ENCODE measurements around the gene ZIC2. TPM values are rescaled to one million over a fixed set of nuclear protein-coding genes. Genes with fewer than 3 reads are reported as not detected.

ZIC2 gene
- total RNA-seq, 2 experiments from 2014 or later: not detected

DNA sequence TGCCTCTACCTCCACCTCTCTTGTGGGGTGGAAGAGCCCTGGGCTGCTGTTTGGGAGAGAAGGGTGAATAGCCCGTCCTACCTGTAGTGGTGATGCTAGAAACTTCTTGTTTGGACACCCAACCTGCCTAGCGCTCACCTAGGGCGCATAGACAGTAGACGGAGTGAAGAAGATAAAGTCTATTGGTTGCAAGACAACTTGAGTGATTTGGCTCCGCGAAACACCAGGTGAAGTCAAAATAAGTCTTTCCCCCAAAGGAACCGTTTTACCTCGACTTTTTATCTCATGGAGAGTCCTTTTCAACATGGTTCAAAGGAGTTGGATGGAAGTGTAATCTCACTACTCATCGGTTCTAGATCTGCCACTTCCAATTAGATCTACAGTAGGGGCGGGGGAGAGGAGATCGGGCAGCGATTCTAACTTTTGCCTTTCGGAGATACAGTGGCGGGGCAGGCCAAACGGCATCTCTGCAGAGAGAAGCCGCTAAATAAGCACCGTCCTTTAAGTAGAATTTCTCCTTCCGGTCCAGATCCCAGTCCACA lies 9.3 kb upstream of the ZIC2 start:
- Mint-ChIP-seq H3K4me3 (peak overlapping the region; percentile 32), H3K27ac (peak overlapping the region; percentile 4), H3K36me3 (ENCODE audit: low read depth) (peaks cover 11% of the 10 kb centered on the region), H3K4me1 (peaks cover 14% of the 10 kb centered on the region), H3K9me3 (peaks cover 4% of the 10 kb centered on the region), H3K27me3 (peaks cover 76% of the 10 kb centered on the region)
- no peak for DNase-seq
- POLR2A ChIA-PET: no interaction called here
- CTCF ChIA-PET: no interaction called here

DNA sequence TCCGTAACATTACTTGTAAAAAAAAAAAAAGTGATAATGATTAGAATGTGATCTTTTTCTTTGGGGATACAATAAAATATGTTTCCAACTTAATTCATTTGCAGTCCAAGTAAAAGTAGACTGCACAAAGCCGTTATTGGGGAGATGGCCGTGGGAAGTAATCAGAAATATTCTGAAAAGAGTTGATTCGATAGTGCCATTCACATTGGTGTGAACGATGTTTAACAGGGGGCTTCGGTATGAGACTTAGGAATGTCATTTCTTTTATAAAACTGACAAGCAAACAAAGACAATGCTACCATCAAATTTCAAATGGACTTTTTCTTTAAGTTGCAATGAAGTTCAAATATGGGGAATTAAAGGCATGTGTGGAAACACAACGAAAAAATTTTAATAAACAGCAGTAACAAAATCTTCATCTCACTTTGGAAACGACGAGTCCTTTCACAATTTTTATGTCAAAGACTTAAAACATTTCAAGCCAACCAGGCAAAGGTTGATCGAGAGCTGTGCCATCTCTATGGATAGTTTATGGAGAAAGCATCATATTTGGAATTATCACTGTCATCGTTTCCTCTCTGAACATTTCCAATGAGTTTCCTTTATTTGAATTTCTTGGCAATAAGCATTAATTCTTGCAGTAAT lies 8.3 kb upstream of the ZIC2 start:
- Mint-ChIP-seq H3K27me3 (peaks cover 79% of the 10 kb centered on the region), H3K36me3 (ENCODE audit: low read depth) (peaks cover 6% of the 10 kb centered on the region), H3K4me3 (no peak overlapping the region), H3K27ac (peak overlapping the region; percentile 14), H3K9me3 (peaks cover 4% of the 10 kb centered on the region), H3K4me1 (peaks cover 12% of the 10 kb centered on the region)
- no peak for DNase-seq
- CTCF ChIA-PET: interaction anchor here (0.9 kb wide), 1 partner anchor 10 kb away, joined by 3 read pairs; no protein-coding TSS in a partner anchor
- POLR2A ChIA-PET: no interaction called here

DNA sequence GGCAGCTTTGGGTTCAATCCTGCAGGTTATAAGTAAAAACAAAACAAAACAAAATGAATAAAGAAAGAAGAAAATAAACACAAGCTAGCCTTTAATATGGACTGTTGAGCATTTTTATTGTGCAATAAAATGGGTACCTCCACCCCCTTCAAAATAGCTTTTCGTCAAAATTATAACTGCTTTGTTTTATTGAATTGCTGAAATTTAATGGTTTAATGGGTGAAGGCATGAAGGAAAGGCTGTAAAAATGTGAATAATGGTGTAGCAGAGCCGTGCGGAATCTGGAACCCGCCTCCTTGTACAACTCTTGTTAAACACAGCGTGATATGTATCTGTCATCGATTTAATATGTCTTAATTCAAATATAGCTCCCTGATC lies 7.8 kb upstream of the ZIC2 start:
- CTCF ChIA-PET: interaction anchor here (0.9 kb wide), 1 partner anchor 9 kb away, joined by 3 read pairs; no protein-coding TSS in a partner anchor
- H3K9me3 Mint-ChIP-seq: peaks cover 4% of the 10 kb centered on the region
- no peak overlapping the region for H3K27ac Mint-ChIP-seq
- peaks cover 84% of the 10 kb centered on the region for H3K27me3 Mint-ChIP-seq
- no peak for DNase-seq
- peaks cover 17% of the 10 kb centered on the region for H3K4me1 Mint-ChIP-seq
- H3K36me3 Mint-ChIP-seq (ENCODE audit: low read depth): peaks cover 6% of the 10 kb centered on the region
- no peak overlapping the region for H3K4me3 Mint-ChIP-seq
- POLR2A ChIA-PET: no interaction called here

GRCh38 chr13:99974296-99974938 lies 7.2 kb upstream of the ZIC2 start:
- no peak for DNase-seq
- ChIA-PET POLR2A (no interaction called here), CTCF (interaction anchor here (0.7 to 1.1 kb wide), 2 partner anchors 22 to 454 kb away, joined by 3 read pairs; no protein-coding TSS in a partner anchor)
- H3K36me3 Mint-ChIP-seq (ENCODE audit: low read depth): peaks cover 6% of the 10 kb centered on the region
- H3K4me1 Mint-ChIP-seq: peaks cover 13% of the 10 kb centered on the region
- peaks cover 82% of the 10 kb centered on the region for H3K27me3 Mint-ChIP-seq
- H3K27ac Mint-ChIP-seq: no peak overlapping the region
- peak overlapping the region; percentile 22 for H3K4me3 Mint-ChIP-seq
- peaks cover 4% of the 10 kb centered on the region for H3K9me3 Mint-ChIP-seq

- H3K27ac Mint-ChIP-seq: no peak overlapping the region
- POLR2A ChIA-PET: no interaction called here
- CTCF ChIA-PET: interaction anchor here (0.6 to 1.3 kb wide), 5 partner anchors 9 to 453 kb away, joined by 3 read pairs; no protein-coding TSS in a partner anchor
- H3K9me3 Mint-ChIP-seq: peaks cover 4% of the 10 kb centered on the region
- no peak for DNase-seq
- peaks cover 6% of the 10 kb centered on the region for H3K36me3 Mint-ChIP-seq (ENCODE audit: low read depth)
- peaks cover 10% of the 10 kb centered on the region for H3K4me1 Mint-ChIP-seq
- no peak overlapping the region for H3K4me3 Mint-ChIP-seq
- H3K27me3 Mint-ChIP-seq: peaks cover 83% of the 10 kb centered on the region
Observed at GRCh38 chr13:99974939-99975561, 6.5 kb upstream of the ZIC2 start.

- Mint-ChIP-seq H3K36me3 (ENCODE audit: low read depth) (peaks cover 6% of the 10 kb centered on the region), H3K4me3 (no peak overlapping the region), H3K27ac (no peak overlapping the region), H3K9me3 (peaks cover 4% of the 10 kb centered on the region), H3K27me3 (peaks cover 82% of the 10 kb centered on the region), H3K4me1 (peaks cover 9% of the 10 kb centered on the region)
- CTCF ChIA-PET: interaction anchor here (0.6 to 1.3 kb wide), 4 partner anchors 10 to 225 kb away, joined by 3 read pairs; no protein-coding TSS in a partner anchor
- DNase-seq: no peak
- POLR2A ChIA-PET: no interaction called here
Observed at GRCh38 chr13:99975626-99976025, 6.0 kb upstream of the ZIC2 start.

- no peak overlapping the region for H3K4me3 Mint-ChIP-seq
- CTCF ChIA-PET: no interaction called here
Observed at GRCh38 chr13:99976575-99976974, 5.0 kb upstream of the ZIC2 start.

GRCh38 chr13:99977334-99977911 lies 4.2 kb upstream of the ZIC2 start:
- ChIA-PET POLR2A (no interaction called here), CTCF (no interaction called here)
- Mint-ChIP-seq H3K27ac (no peak overlapping the region), H3K27me3 (peaks cover 72% of the 10 kb centered on the region), H3K4me3 (no peak overlapping the region), H3K4me1 (peaks cover 9% of the 10 kb centered on the region), H3K9me3 (peaks cover 4% of the 10 kb centered on the region), H3K36me3 (ENCODE audit: low read depth) (peaks cover 6% of the 10 kb centered on the region)
- no peak for DNase-seq

More at GRCh38 chr13:99976575-99976974, 5.0 kb upstream of the ZIC2 start:
- DNase-seq: no peak
- H3K4me1 Mint-ChIP-seq: peaks cover 9% of the 10 kb centered on the region
- H3K36me3 Mint-ChIP-seq (ENCODE audit: low read depth): peaks cover 6% of the 10 kb centered on the region
- POLR2A ChIA-PET: no interaction called here
- H3K27ac Mint-ChIP-seq: no peak overlapping the region
- H3K27me3 Mint-ChIP-seq: peaks cover 80% of the 10 kb centered on the region
- peaks cover 4% of the 10 kb centered on the region for H3K9me3 Mint-ChIP-seq

- H3K4me1 Mint-ChIP-seq: peaks cover 9% of the 10 kb centered on the region
- H3K27ac Mint-ChIP-seq: peak overlapping the region; percentile 46
- H3K9me3 Mint-ChIP-seq: peaks cover 4% of the 10 kb centered on the region
- H3K4me3 Mint-ChIP-seq: peak overlapping the region; percentile 27
- H3K36me3 Mint-ChIP-seq (ENCODE audit: low read depth): peaks cover 5% of the 10 kb centered on the region
- no peak for DNase-seq
- ChIA-PET POLR2A (no interaction called here), CTCF (no interaction called here)
- peaks cover 73% of the 10 kb centered on the region for H3K27me3 Mint-ChIP-seq
Observed at GRCh38 chr13:99977912-99978798, 3.4 kb upstream of the ZIC2 start.

GRCh38 chr13:99978799-99979452 lies 2.7 kb upstream of the ZIC2 start:
- ChIA-PET CTCF (no interaction called here), POLR2A (no interaction called here)
- Mint-ChIP-seq H3K4me3 (peak overlapping the region; percentile 27), H3K9me3 (peaks cover 4% of the 10 kb centered on the region), H3K27me3 (peaks cover 73% of the 10 kb centered on the region), H3K36me3 (ENCODE audit: low read depth) (peaks cover 1% of the 10 kb centered on the region), H3K27ac (peak overlapping the region; percentile 46), H3K4me1 (peaks cover 15% of the 10 kb centered on the region)
- no peak for DNase-seq

DNA sequence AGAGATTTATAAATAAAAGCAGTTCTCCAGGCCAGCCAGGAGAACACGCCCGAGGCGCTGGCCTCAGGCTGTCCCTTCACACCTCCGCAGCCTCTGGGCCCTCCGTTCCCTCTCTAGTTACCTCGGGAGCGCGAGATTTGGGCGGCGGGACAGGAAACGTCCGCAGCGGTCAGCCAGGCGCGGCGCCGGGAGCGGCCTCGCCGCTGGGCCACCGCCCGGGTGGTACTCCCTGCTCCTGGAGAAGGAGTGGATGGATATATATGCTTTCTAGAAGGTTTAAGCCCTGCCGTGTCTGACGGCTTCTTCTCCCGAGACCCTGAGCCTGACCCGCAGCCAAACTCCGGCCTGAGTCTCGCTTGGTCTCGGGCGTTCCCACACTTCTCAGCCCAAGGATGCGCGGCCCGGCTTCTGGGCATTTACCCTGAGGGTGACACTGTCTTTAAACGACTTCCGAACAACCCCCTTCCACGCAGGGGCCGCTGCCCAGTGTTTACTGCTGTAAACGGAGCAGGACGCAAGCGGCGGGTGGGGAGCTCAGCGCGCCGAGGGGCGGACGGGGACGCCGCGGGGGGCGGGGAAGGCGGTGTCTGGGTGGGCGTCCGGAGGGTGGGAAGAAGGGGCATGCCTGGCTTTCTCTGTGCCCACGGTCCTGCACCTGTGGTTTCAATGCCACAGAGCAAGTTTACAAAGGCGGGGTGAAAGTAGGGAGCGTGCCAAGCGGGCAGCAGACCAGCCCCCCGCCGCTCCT lies 2.0 kb upstream of the ZIC2 start:
- no peak for DNase-seq
- H3K27me3 Mint-ChIP-seq: peaks cover 73% of the 10 kb centered on the region
- POLR2A ChIA-PET: no interaction called here
- peaks cover 2% of the 10 kb centered on the region for H3K36me3 Mint-ChIP-seq (ENCODE audit: low read depth)
- CTCF ChIA-PET: interaction anchor here (0.5 kb wide), 1 partner anchor 55 kb away, joined by 3 read pairs; no protein-coding TSS in a partner anchor
- H3K4me3 Mint-ChIP-seq: no peak overlapping the region
- peaks cover 19% of the 10 kb centered on the region for H3K4me1 Mint-ChIP-seq
- H3K9me3 Mint-ChIP-seq: peaks cover 2% of the 10 kb centered on the region
- no peak overlapping the region for H3K27ac Mint-ChIP-seq
